ENCODE results near the gene PLEK2.

The PLEK2 gene

GRCh38 chr14:67377916-67378315 lies 34.0 kb downstream of the PLEK2 start:
- Mint-ChIP-seq H3K27me3 (ENCODE audit: low read depth) (no peaks in the 10 kb centered on the region), H3K9me3 (no peaks in the 10 kb centered on the region), H3K4me3 (no peak overlapping the region), H3K36me3 (ENCODE audit: low read depth) (peaks cover 59% of the 10 kb centered on the region), H3K4me1 (ENCODE audit: low read depth) (peaks cover 8% of the 10 kb centered on the region), H3K27ac (no peak overlapping the region)
- DNase-seq (ENCODE audit: low spot score), result no peak

- H3K27ac Mint-ChIP-seq, result no peak overlapping the region
- H3K4me3 Mint-ChIP-seq, result no peak overlapping the region
- no peaks in the 10 kb centered on the region for H3K9me3 Mint-ChIP-seq
- peak; percentile 42 for DNase-seq (ENCODE audit: low spot score)
- H3K4me1 Mint-ChIP-seq (ENCODE audit: low read depth), result peaks cover 22% of the 10 kb centered on the region
- H3K36me3 Mint-ChIP-seq (ENCODE audit: low read depth), result peaks cover 54% of the 10 kb centered on the region
- H3K27me3 Mint-ChIP-seq (ENCODE audit: low read depth), result no peaks in the 10 kb centered on the region
These were observed 38.6 kb downstream of the PLEK2 start for GRCh38 chr14:67373347-67373746.

- H3K4me1 Mint-ChIP-seq (ENCODE audit: low read depth), result peaks cover 25% of the 10 kb centered on the region
- DNase-seq (ENCODE audit: low spot score), result no peak
- no peak overlapping the region for H3K27ac Mint-ChIP-seq
- H3K9me3 Mint-ChIP-seq, result no peaks in the 10 kb centered on the region
- no peaks in the 10 kb centered on the region for H3K27me3 Mint-ChIP-seq (ENCODE audit: low read depth)
- H3K4me3 Mint-ChIP-seq, result no peak overlapping the region
- H3K36me3 Mint-ChIP-seq (ENCODE audit: low read depth), result peaks cover 54% of the 10 kb centered on the region
These were observed 39.1 kb downstream of the PLEK2 start for GRCh38 chr14:67372833-67373232.

- no peaks in the 10 kb centered on the region for H3K9me3 Mint-ChIP-seq
- no peak overlapping the region for H3K4me3 Mint-ChIP-seq
- no peak for DNase-seq (ENCODE audit: low spot score)
- peaks cover 53% of the 10 kb centered on the region for H3K36me3 Mint-ChIP-seq (ENCODE audit: low read depth)
- H3K4me1 Mint-ChIP-seq (ENCODE audit: low read depth), result peaks cover 29% of the 10 kb centered on the region
- H3K27ac Mint-ChIP-seq, result no peak overlapping the region
- no peaks in the 10 kb centered on the region for H3K27me3 Mint-ChIP-seq (ENCODE audit: low read depth)
These were observed 40.5 kb downstream of the PLEK2 start for GRCh38 chr14:67371247-67372148.

GRCh38 chr14:67370830-67371229 lies 41.1 kb downstream of the PLEK2 start:
- Mint-ChIP-seq H3K9me3 (no peaks in the 10 kb centered on the region), H3K27ac (no peak overlapping the region), H3K36me3 (ENCODE audit: low read depth) (peaks cover 56% of the 10 kb centered on the region), H3K4me1 (ENCODE audit: low read depth) (peaks cover 30% of the 10 kb centered on the region), H3K27me3 (ENCODE audit: low read depth) (no peaks in the 10 kb centered on the region), H3K4me3 (no peak overlapping the region)
- DNase-seq (ENCODE audit: low spot score), result no peak

GRCh38 chr14:67365476-67365875 lies 46.5 kb downstream of the PLEK2 start:
- H3K27ac Mint-ChIP-seq, result no peak overlapping the region
- H3K36me3 Mint-ChIP-seq (ENCODE audit: low read depth), result peaks cover 69% of the 10 kb centered on the region

GRCh38 chr14:67360470-67361206 lies 51.3 kb downstream of the PLEK2 start:
- peak; percentile 28 for DNase-seq (ENCODE audit: low spot score)
- Mint-ChIP-seq H3K27ac (peak overlapping the region; percentile 92), H3K4me1 (ENCODE audit: low read depth) (peaks cover 44% of the 10 kb centered on the region), H3K27me3 (ENCODE audit: low read depth) (no peaks in the 10 kb centered on the region), H3K4me3 (peak overlapping the region; percentile 90), H3K9me3 (no peaks in the 10 kb centered on the region), H3K36me3 (ENCODE audit: low read depth) (peaks cover 34% of the 10 kb centered on the region)

More at GRCh38 chr14:67365476-67365875, 46.5 kb downstream of the PLEK2 start:
- Mint-ChIP-seq H3K4me3 (no peak overlapping the region), H3K9me3 (no peaks in the 10 kb centered on the region), H3K4me1 (ENCODE audit: low read depth) (peaks cover 39% of the 10 kb centered on the region), H3K27me3 (ENCODE audit: low read depth) (no peaks in the 10 kb centered on the region)
- no peak for DNase-seq (ENCODE audit: low spot score)

- peak; percentile 100 for DNase-seq (ENCODE audit: low spot score)
- Mint-ChIP-seq H3K4me1 (ENCODE audit: low read depth) (peaks cover 48% of the 10 kb centered on the region), H3K9me3 (no peaks in the 10 kb centered on the region), H3K36me3 (ENCODE audit: low read depth) (peaks cover 27% of the 10 kb centered on the region), H3K4me3 (peak within 1 kb of the TSS; percentile 90), H3K27me3 (ENCODE audit: low read depth) (no peaks in the 10 kb centered on the region), H3K27ac (peak within 1 kb of the TSS; percentile 92)
These were observed 52.0 kb downstream of the PLEK2 start, which contains the start of the genes ATP6V1D and EIF2S1 for GRCh38 chr14:67359775-67360469. ATP6V1D (minus strand) TSS chr14:67359804; CDS start chr14:67359698, 106 bp downstream. EIF2S1 (plus strand) TSS chr14:67360328; CDS start chr14:67364768, 4,440 bp downstream.

GRCh38 chr14:67358924-67359774 lies 52.8 kb downstream of the PLEK2 start:
- Mint-ChIP-seq H3K9me3 (no peaks in the 10 kb centered on the region), H3K4me3 (peak overlapping the region; percentile 90), H3K36me3 (ENCODE audit: low read depth) (peaks cover 21% of the 10 kb centered on the region), H3K27ac (peak overlapping the region; percentile 92), H3K4me1 (ENCODE audit: low read depth) (peaks cover 41% of the 10 kb centered on the region), H3K27me3 (ENCODE audit: low read depth) (no peaks in the 10 kb centered on the region)
- DNase-seq (ENCODE audit: low spot score), result no peak

GRCh38 chr14:67357969-67358354 lies 54.0 kb downstream of the PLEK2 start:
- peaks cover 35% of the 10 kb centered on the region for H3K4me1 Mint-ChIP-seq (ENCODE audit: low read depth)
- peak overlapping the region; percentile 90 for H3K4me3 Mint-ChIP-seq
- H3K36me3 Mint-ChIP-seq (ENCODE audit: low read depth), result peaks cover 19% of the 10 kb centered on the region
- DNase-seq (ENCODE audit: low spot score), result no peak
- peak overlapping the region; percentile 43 for H3K27ac Mint-ChIP-seq
- H3K27me3 Mint-ChIP-seq (ENCODE audit: low read depth), result no peaks in the 10 kb centered on the region
- no peaks in the 10 kb centered on the region for H3K9me3 Mint-ChIP-seq

- Mint-ChIP-seq H3K27ac (no peak overlapping the region), H3K4me3 (peak overlapping the region; percentile 90), H3K4me1 (ENCODE audit: low read depth) (peaks cover 31% of the 10 kb centered on the region)
These were observed 54.6 kb downstream of the PLEK2 start for GRCh38 chr14:67357186-67357968.

GRCh38 chr14:67352055-67352454 lies 59.9 kb downstream of the PLEK2 start:
- Mint-ChIP-seq H3K4me3 (no peak overlapping the region), H3K27me3 (ENCODE audit: low read depth) (no peaks in the 10 kb centered on the region), H3K9me3 (no peaks in the 10 kb centered on the region), H3K36me3 (ENCODE audit: low read depth) (peaks cover 15% of the 10 kb centered on the region), H3K27ac (no peak overlapping the region), H3K4me1 (ENCODE audit: low read depth) (peaks cover 5% of the 10 kb centered on the region)
- no peak for DNase-seq (ENCODE audit: low spot score)

More at GRCh38 chr14:67357186-67357968, 54.6 kb downstream of the PLEK2 start:
- H3K9me3 Mint-ChIP-seq, result no peaks in the 10 kb centered on the region
- peaks cover 14% of the 10 kb centered on the region for H3K36me3 Mint-ChIP-seq (ENCODE audit: low read depth)
- H3K27me3 Mint-ChIP-seq (ENCODE audit: low read depth), result no peaks in the 10 kb centered on the region
- no peak for DNase-seq (ENCODE audit: low spot score)

Measured in T-helper 2 cell treated with Interferon-gamma antibody and Interleukin-4, amounts not matched to agents 5 μg/mL and 100 μg/mL, for 36 hours (primary cell).